Measurements from ENCODE around the gene BTBD9.
"Not testable (repeated sequence)": the region's sequence is repeated elsewhere in the genome, so short reads cannot be mapped to it uniquely, and the experiment has no call there.

Gene BTBD9

GRCh38 chr6:38144365-38144945 lies 495.3 kb downstream of the BTBD9 start:
- DNase-seq (ENCODE audit: low spot score) = no peak

- DNase-seq (ENCODE audit: low spot score) = no peak
Measured at GRCh38 chr6:38143191-38144150, 496.3 kb downstream of the BTBD9 start.

- DNase-seq (ENCODE audit: low spot score) = no peak
Measured at GRCh38 chr6:38142178-38142902, 497.4 kb downstream of the BTBD9 start.

GRCh38 chr6:38141716-38142115 lies 498.0 kb downstream of the BTBD9 start:
- no peak for DNase-seq (ENCODE audit: low spot score)

GRCh38 chr6:38141085-38141484 lies 498.6 kb downstream of the BTBD9 start:
- DNase-seq (ENCODE audit: low spot score) = no peak

GRCh38 chr6:38138374-38138773 lies 501.4 kb downstream of the BTBD9 start:
- no peak for DNase-seq (ENCODE audit: low spot score)

GRCh38 chr6:38137608-38138265 lies 502.0 kb downstream of the BTBD9 start:
- peak; percentile 63 for DNase-seq (ENCODE audit: low spot score)

GRCh38 chr6:38136547-38136946 lies 503.2 kb downstream of the BTBD9 start:
- no peak for DNase-seq (ENCODE audit: low spot score)

- DNase-seq (ENCODE audit: low spot score) = no peak
Measured at GRCh38 chr6:38134704-38135088, 505.0 kb downstream of the BTBD9 start.

- no peak for DNase-seq (ENCODE audit: low spot score)
Measured at GRCh38 chr6:38133932-38134703, 505.6 kb downstream of the BTBD9 start.

- no peak for DNase-seq (ENCODE audit: low spot score)
Measured at GRCh38 chr6:38131527-38131965, 508.2 kb downstream of the BTBD9 start.

GRCh38 chr6:38127284-38127683 lies 512.4 kb downstream of the BTBD9 start:
- DNase-seq (ENCODE audit: low spot score) = no peak

GRCh38 chr6:38124224-38124926 lies 515.4 kb downstream of the BTBD9 start:
- DNase-seq (ENCODE audit: low spot score) = not testable (repeated sequence)

GRCh38 chr6:38119516-38119915 lies 520.2 kb downstream of the BTBD9 start:
- DNase-seq (ENCODE audit: low spot score) = no peak

- DNase-seq (ENCODE audit: low spot score) = no peak
Measured at GRCh38 chr6:38118791-38119365, 520.9 kb downstream of the BTBD9 start.
